K562 (cell line): ENCODE measurements around the gene MEA1. TPM values are rescaled to one million over a fixed set of nuclear protein-coding genes. Genes with fewer than 3 reads are reported as not detected.

Experiments
- ASH1L ChIP-seq: fragments of 450-650 bp; IDR thresholded peaks from 2 replicates; pipeline ENCODE4 v1.6.1; 2018; ENCODE audit warnings: borderline replicate concordance, mild to moderate bottlenecking, low read depth; ENCODE audit not compliant: partially characterized antibody
- LCOR ChIP-seq: sonication (generic); formaldehyde crosslinking; IDR thresholded peaks from 2 replicates; pipeline ENCODE4 v1.8.0; 2022; ENCODE audit warnings: mild to moderate bottlenecking, missing genetic modification reagents
- MEF2D ChIP-seq: conservative IDR thresholded peaks from 2 replicates; pipeline ENCODE4 v1.6.1; 2016; ENCODE audit warnings: low read depth, missing genetic modification characterization, missing compliant biosample characterization
- PML ChIP-seq: IDR thresholded peaks from 2 replicates; pipeline ENCODE4 v1.6.1; 2012; ENCODE audit warnings: low read length, inconsistent platforms
- POLR2B ChIP-seq: fragments of 450-650 bp; IDR thresholded peaks from 2 replicates; pipeline ENCODE4 v1.6.1; 2018; ENCODE audit warnings: low read depth; ENCODE audit not compliant: partially characterized antibody
- PRPF4 ChIP-seq: fragments of 200-400 bp; formaldehyde crosslinking; IDR thresholded peaks from one replicate; pipeline ENCODE4 v1.6.1; 2017; ENCODE audit warnings: low read length, low read depth, mild to moderate bottlenecking; ENCODE audit not compliant: insufficient read depth, poor library complexity, severe bottlenecking
- RBM39 ChIP-seq: fragments of 200-400 bp; formaldehyde crosslinking; optimal IDR thresholded peaks from 2 replicates; pipeline ENCODE3; 2018; ENCODE audit warnings: low read depth, low read length
- UBTF ChIP-seq, 2 experiments: IDR thresholded peaks; 2 replicates each; pipeline ENCODE4 v1.6.1; 2012; ENCODE audit warnings: improper control_type of control experiment in 2 of 2, low read depth in 2 of 2, low read length in 2 of 2, borderline replicate concordance in 1 of 2
- ZBTB1 ChIP-seq: sonication (generic); formaldehyde crosslinking; IDR thresholded peaks from 2 replicates; pipeline ENCODE4 v1.8.1; 2023; ENCODE audit warnings: missing genetic modification reagents, low read depth, mild to moderate bottlenecking, borderline replicate concordance
- ZNF232 ChIP-seq: sonication (generic); formaldehyde crosslinking; IDR thresholded peaks from 2 replicates; pipeline ENCODE4 v1.8.0; 2022; ENCODE audit warnings: mild to moderate bottlenecking, missing genetic modification reagents
- ZNF609 ChIP-seq: sonication (generic); formaldehyde crosslinking; IDR thresholded peaks from 2 replicates; pipeline ENCODE4 v1.8.1; 2023; ENCODE audit warnings: missing genetic modification reagents, mild to moderate bottlenecking, borderline replicate concordance
- ZNF785 ChIP-seq: fragments of 250-450 bp; sonication (Bioruptor Pico); IDR thresholded peaks from 2 replicates; pipeline ENCODE4 v1.4.0; 2020; ENCODE audit warnings: mild to moderate bottlenecking
- polyA plus RNA-seq, 8 experiments: library from polyadenylated mRNA; depleted of rRNA in 4 of 8; stranded (reverse) in 5 of 8; unstranded in 3 of 8; fragments of >200 nt; fragmentation: Nextera tagmentation in 2 of 8; fragmentation: Illumina TruSeq in 1 of 8; extraction: Ambion mirVana in 2 of 8; extraction: Trizol in 1 of 8; gene quantifications; 2 replicates each; pipeline versions ENCODE4 v1.2.1 to v1.2.3, GENCODE V29; 2011 to 2014; ENCODE audit warnings: inconsistent platforms in 1 of 8, missing spikeins in 1 of 8
- total RNA-seq, 7 experiments: library from RNA; depleted of rRNA in 6 of 7; stranded (reverse); fragments of >200 nt in 6 of 7; fragmentation: Illumina TruSeq in 2 of 7; extraction: Trizol in 2 of 7; gene quantifications; 2 replicates each; pipeline versions ENCODE4 v1.2.1 to v1.2.3, GENCODE V29; 2011 to 2021; ENCODE audit warnings: low replicate concordance in 1 of 7
- TF ChIP-seq, protein P1 (sequence below): sonication (generic); formaldehyde crosslinking; IDR thresholded peaks from 2 replicates; pipeline ENCODE4 v1.8.0; 2022; ENCODE audit warnings: mild to moderate bottlenecking, missing genetic modification reagents

The MEA1 gene
- total and polyA plus RNA-seq, 9 of the 15 experiments (the other 6 are each of a cell fraction or from before 2014, with no cell fraction given), result 86.8 to 210 (median 152) TPM

- no peak for TF ChIP-seq MEF2D (tag)
- no peak for TF ChIP-seq ZNF785 (CRISPR knock-in tag)
- no peak for TF ChIP-seq RBM39
- peak in 1 of 2 experiments; percentile 73; a peak in 1 of 4 replicates for TF ChIP-seq UBTF (IDR thresholded peaks at IDR 0.05; ENCODE audit: borderline replicate concordance in 1 of 2, low read depth in 2 of 2, low read length in 2 of 2)
- TF ChIP-seq ZBTB1 (CRISPR knock-in tag), result peak; percentile 1; the same call in 1 of the 2 replicates
- TF ChIP-seq ZNF232 (CRISPR knock-in tag), result no peak
- peak; percentile 37 for TF ChIP-seq ASH1L
- TF ChIP-seq PML, result peak; percentile 73; the same call in 1 of the 2 replicates
- TF ChIP-seq LCOR, result peak; percentile 66; the same call in 1 of the 2 replicates
- no peak; the same call in 1 of the 2 replicates for TF ChIP-seq ZNF609 (CRISPR knock-in tag)
- no peak for TF ChIP-seq PRPF4
- TF ChIP-seq, protein P1, sequence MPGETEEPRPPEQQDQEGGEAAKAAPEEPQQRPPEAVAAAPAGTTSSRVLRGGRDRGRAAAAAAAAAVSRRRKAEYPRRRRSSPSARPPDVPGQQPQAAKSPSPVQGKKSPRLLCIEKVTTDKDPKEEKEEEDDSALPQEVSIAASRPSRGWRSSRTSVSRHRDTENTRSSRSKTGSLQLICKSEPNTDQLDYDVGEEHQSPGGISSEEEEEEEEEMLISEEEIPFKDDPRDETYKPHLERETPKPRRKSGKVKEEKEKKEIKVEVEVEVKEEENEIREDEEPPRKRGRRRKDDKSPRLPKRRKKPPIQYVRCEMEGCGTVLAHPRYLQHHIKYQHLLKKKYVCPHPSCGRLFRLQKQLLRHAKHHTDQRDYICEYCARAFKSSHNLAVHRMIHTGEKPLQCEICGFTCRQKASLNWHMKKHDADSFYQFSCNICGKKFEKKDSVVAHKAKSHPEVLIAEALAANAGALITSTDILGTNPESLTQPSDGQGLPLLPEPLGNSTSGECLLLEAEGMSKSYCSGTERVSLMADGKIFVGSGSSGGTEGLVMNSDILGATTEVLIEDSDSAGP (CRISPR knock-in tag), result no peak
- TF ChIP-seq POLR2B, result peak; percentile 87
These were observed 29.5 kb downstream of the MEA1 start, which contains the start of gene PPP2R5D (continued) for GRCh38 chr6:42984001-42984923.
